HepG2 (cell line): Measurements from ENCODE around the gene PRSS1. TPM values are rescaled to one million over a fixed set of nuclear protein-coding genes. Genes with fewer than 3 reads are reported as not detected.
"Not testable (repeated sequence)": the region's sequence is repeated elsewhere in the genome, so short reads cannot be mapped to it uniquely, and the experiment has no call there.

Experiments
- ATAC-seq: fragments of 200-7000 bp; cut with Tn5 transposase; 3 replicates; pipeline ENCODE4 v1.9.1; 2020; ENCODE audit warnings: mild to moderate bottlenecking, moderate library complexity
- BruUV-seq: library from RNA; stranded (reverse); fragments of 400-500 nt; replicated peaks from 2 replicates; lab custom pipeline; 2021; lab: Mats Ljungman, UMichigan
- CTCF ChIA-PET: fragments of 300-600 bp; formaldehyde crosslinking; extraction: SDS; loops from one replicate; lab custom pipeline; 2021; ENCODE audit warnings: low total read pairs, inconsistent platforms, low intra/inter-chr PET ratio; lab: Yijun Ruan, JAX
- POLR2A ChIA-PET: fragments of 350-600 bp; sonication (Branson Sonifier 250); formaldehyde crosslinking; loops from one replicate; lab custom pipeline; 2020; ENCODE audit warnings: antibody characterized with exemption, inconsistent platforms; lab: Yijun Ruan, JAX
- DNase-seq: peaks from one replicate; pipeline ENCODE4 v3.0.0-alpha.2; 2015; ENCODE audit warnings: low spot score
- FAIRE-seq: peaks from 3 replicates; lab custom pipeline; 2011; peaks lifted over from hg19 to GRCh38; lab: Jason Lieb, UNC
- H2AFZ ChIP-seq: one replicate; pipeline ENCODE4 v1.6.1; 2011; ENCODE audit warnings: low read length, inconsistent platforms
- H3K27ac ChIP-seq: fragments of 300-600 bp; 3 replicates; pipeline ENCODE4 v1.8.0; 2011; ENCODE audit warnings: mixed run types, mild to moderate bottlenecking, mixed read lengths, low read length, inconsistent platforms; ENCODE audit not compliant: insufficient read depth; ENCODE audit errors: extremely low read length
- H3K27me3 ChIP-seq, 2 experiments: fragments of 200-600 bp in 1 of 2; 2 replicates in 1 of 2; 3 replicates in 1 of 2; pipeline versions ENCODE4 v1.6.0 to v1.8.0; 2011; ENCODE audit warnings: low read length in 2 of 2, mild to moderate bottlenecking in 2 of 2, moderate library complexity in 2 of 2, inconsistent platforms in 1 of 2; ENCODE audit not compliant: insufficient read depth in 2 of 2, control insufficient read depth in 1 of 2
- H3K36me3 ChIP-seq, 2 experiments: fragments of 200-600 bp in 1 of 2; replicated peaks in 1 of 2; 2 replicates in 1 of 2; 3 replicates in 1 of 2; pipeline versions ENCODE4 v1.5.1 to v1.8.0; 2011; ENCODE audit warnings: low read length in 2 of 2, inconsistent platforms in 1 of 2; ENCODE audit not compliant: insufficient read depth in 2 of 2, control insufficient read depth in 1 of 2
- H3K4me1 ChIP-seq: 2 replicates; pipeline ENCODE4 v1.5.1; 2012; ENCODE audit warnings: low read length, inconsistent platforms; ENCODE audit not compliant: insufficient read depth
- H3K4me2 ChIP-seq: 2 replicates; pipeline ENCODE4 v1.6.0; 2011; ENCODE audit warnings: low read depth, low read length, inconsistent platforms
- H3K4me3 ChIP-seq, 3 experiments: fragments of 200-600 bp in 1 of 3; sonication (generic), shearing (Covaris generic) in 1 of 3; replicated peaks in 1 of 3; 2 replicates each; pipeline ENCODE4 v1.5.1; 2011 to 2016; ENCODE audit warnings: low read length in 3 of 3, inconsistent platforms in 2 of 3, low read depth in 2 of 3, mild to moderate bottlenecking in 2 of 3, control low read depth in 1 of 3, mixed read lengths in 1 of 3; ENCODE audit not compliant: insufficient read depth in 1 of 3
- H3K79me2 ChIP-seq: one replicate; pipeline ENCODE4 v1.6.1; 2011; ENCODE audit warnings: low read length, inconsistent platforms; ENCODE audit not compliant: insufficient read depth
- H3K9ac ChIP-seq: 2 replicates; pipeline ENCODE4 v1.6.0; 2011; ENCODE audit warnings: mild to moderate bottlenecking, low read depth, low read length, inconsistent platforms; ENCODE audit not compliant: insufficient read depth
- H3K9me3 ChIP-seq: 2 replicates; pipeline ENCODE4 v1.5.1; 2012; ENCODE audit warnings: mild to moderate bottlenecking, low read length
- H4K20me1 ChIP-seq: 2 replicates; pipeline ENCODE4 v1.6.0; 2011; ENCODE audit warnings: inconsistent platforms, mild to moderate bottlenecking, low read length, moderate library complexity; ENCODE audit not compliant: insufficient read depth
- FIP1L1 ChIP-seq: fragments of 200-400 bp; formaldehyde crosslinking; IDR thresholded peaks from 2 replicates; pipeline ENCODE4 v1.6.1; 2018; ENCODE audit warnings: low read depth, mild to moderate bottlenecking, low read length, moderate library complexity, borderline replicate concordance; ENCODE audit not compliant: insufficient read depth
- ONECUT2 ChIP-seq: sonication (generic); formaldehyde crosslinking; IDR thresholded peaks from 2 replicates; pipeline ENCODE4 v1.4.0; 2020; ENCODE audit warnings: missing genetic modification reagents
- SRF ChIP-seq: IDR thresholded peaks from 2 replicates; pipeline ENCODE4 v1.6.1; 2011; ENCODE audit warnings: mild to moderate bottlenecking, low read depth, low read length, moderate library complexity
- STAG1 ChIP-seq: sonication (generic); formaldehyde crosslinking; IDR thresholded peaks from 2 replicates; pipeline ENCODE4 v1.4.0; 2020; ENCODE audit warnings: missing genetic modification reagents
- ZNF451 ChIP-seq: sonication (generic); formaldehyde crosslinking; IDR thresholded peaks from 2 replicates; pipeline ENCODE4 v1.5.0; 2020; ENCODE audit warnings: mild to moderate bottlenecking, missing genetic modification reagents
- WGBS: methylation state at CpG from one replicate; pipeline ENCODE4 v1.1.6; 2017; ENCODE audit warnings: low lambda C conversion rate; 5-methylcytosine and 5-hydroxymethylcytosine counted together
- in situ Hi-C: cut with HindIII; loops from 2 replicates; pipeline ENCODE4 v1.10.0; 2017; ENCODE audit warnings: low pct_unique_long_range_greater_than_20kb; ENCODE audit not compliant: extremely low pct_ligation_motif_present
- intact Hi-C: fragments of 100-400 bp; cut with micrococcal nuclease; formaldehyde crosslinking; loops from one replicate; pipeline ENCODE4 v1.10.0; 2022; ENCODE audit not compliant: unreplicated experiment
- polyA plus RNA-seq, 8 experiments: library from polyadenylated mRNA; depleted of rRNA in 3 of 8; stranded (reverse) in 7 of 8; unstranded in 1 of 8; fragments of >200 nt; fragmentation: Illumina TruSeq in 4 of 8; extraction: Trizol in 4 of 8; gene quantifications; 2 replicates each; pipeline versions ENCODE4 v1.2.1 to v1.2.3, GENCODE V29; 2011 to 2016; ENCODE audit warnings: low read depth in 4 of 8, missing spikeins in 1 of 8, mixed read lengths in 1 of 8; ENCODE audit not compliant: insufficient read depth in 1 of 8
- total RNA-seq, 5 experiments: library from RNA; depleted of rRNA; stranded (reverse); fragments of >200 nt; fragmentation: Illumina TruSeq; extraction: Trizol; gene quantifications; 2 replicates each; pipeline ENCODE4 v1.2.3, GENCODE V29; 2016; ENCODE audit warnings: low read depth in 1 of 5
- TF ChIP-seq, protein P1 (sequence below): IDR thresholded peaks from 2 replicates; pipeline ENCODE4 v1.4.0; 2020; ENCODE audit warnings: mild to moderate bottlenecking, missing genetic modification reagents

The PRSS1 gene
- total and polyA plus RNA-seq, 2 of the 13 experiments (the other 11 are each of a cell fraction or from before 2014, with no cell fraction given) = not detected

DNA sequence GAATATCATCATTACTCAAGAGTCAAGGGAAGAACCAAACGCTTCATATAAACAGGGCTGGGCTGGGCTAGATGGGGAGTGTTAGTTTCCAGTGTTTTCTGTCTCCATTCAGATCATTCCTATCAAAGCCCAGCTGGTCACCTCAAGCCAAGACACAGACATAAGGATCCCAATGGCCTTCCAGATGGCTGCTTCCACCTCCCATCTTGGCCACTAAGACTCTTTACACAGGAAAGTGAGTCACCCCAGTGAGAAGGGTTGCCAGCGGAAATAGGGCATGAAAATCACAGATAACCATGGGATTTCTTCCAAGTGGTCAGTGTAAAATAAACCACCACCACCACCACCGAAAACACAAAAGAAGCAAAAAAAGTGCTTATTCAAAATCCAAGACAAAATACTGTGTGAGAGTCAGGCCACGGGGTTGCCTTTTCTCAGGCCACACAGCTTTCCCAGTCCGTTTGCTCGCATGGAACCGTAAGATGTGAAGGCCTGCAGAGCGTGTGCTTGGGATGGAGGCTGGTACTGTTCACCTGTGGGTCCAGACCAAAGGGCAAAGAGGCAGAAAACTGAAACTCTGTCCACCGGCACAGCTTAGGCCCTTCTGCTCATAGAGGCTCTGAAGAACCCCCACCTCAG, 27.1 kb downstream of the PRSS1 start (continued):
- TF ChIP-seq, protein P1, sequence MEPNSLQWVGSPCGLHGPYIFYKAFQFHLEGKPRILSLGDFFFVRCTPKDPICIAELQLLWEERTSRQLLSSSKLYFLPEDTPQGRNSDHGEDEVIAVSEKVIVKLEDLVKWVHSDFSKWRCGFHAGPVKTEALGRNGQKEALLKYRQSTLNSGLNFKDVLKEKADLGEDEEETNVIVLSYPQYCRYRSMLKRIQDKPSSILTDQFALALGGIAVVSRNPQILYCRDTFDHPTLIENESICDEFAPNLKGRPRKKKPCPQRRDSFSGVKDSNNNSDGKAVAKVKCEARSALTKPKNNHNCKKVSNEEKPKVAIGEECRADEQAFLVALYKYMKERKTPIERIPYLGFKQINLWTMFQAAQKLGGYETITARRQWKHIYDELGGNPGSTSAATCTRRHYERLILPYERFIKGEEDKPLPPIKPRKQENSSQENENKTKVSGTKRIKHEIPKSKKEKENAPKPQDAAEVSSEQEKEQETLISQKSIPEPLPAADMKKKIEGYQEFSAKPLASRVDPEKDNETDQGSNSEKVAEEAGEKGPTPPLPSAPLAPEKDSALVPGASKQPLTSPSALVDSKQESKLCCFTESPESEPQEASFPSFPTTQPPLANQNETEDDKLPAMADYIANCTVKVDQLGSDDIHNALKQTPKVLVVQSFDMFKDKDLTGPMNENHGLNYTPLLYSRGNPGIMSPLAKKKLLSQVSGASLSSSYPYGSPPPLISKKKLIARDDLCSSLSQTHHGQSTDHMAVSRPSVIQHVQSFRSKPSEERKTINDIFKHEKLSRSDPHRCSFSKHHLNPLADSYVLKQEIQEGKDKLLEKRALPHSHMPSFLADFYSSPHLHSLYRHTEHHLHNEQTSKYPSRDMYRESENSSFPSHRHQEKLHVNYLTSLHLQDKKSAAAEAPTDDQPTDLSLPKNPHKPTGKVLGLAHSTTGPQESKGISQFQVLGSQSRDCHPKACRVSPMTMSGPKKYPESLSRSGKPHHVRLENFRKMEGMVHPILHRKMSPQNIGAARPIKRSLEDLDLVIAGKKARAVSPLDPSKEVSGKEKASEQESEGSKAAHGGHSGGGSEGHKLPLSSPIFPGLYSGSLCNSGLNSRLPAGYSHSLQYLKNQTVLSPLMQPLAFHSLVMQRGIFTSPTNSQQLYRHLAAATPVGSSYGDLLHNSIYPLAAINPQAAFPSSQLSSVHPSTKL (CRISPR knock-in tag) = no peak
- no peak for TF ChIP-seq SRF
- no peak for TF ChIP-seq ZNF451
- TF ChIP-seq FIP1L1 = no peak
- TF ChIP-seq STAG1 = no peak
- TF ChIP-seq ONECUT2 = no peak

DNA sequence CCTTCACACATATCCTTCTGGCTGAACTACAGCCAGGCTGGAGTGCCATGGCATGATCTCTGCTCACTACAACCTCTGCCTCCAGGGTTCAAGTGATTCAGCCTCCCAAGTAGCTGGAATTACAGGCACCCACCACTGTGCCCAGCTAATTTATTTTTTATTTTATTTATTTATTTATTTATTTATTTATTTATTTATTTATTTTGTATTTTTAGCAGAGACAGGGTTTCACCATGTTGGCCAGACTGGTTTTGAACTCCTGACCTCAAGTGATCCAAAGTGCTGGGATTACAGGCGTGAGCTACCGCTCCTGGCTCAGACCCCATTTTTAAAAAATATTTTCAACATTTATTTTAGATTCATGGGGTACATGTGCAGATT, 27.6 kb downstream of the PRSS1 start:
- ATAC-seq, POLR2A ChIA-PET, H3K9ac ChIP-seq, CTCF ChIA-PET, H3K4me3 ChIP-seq, H4K20me1 ChIP-seq, H3K9me3 ChIP-seq, intact Hi-C loops, H3K36me3 ChIP-seq, FAIRE-seq, H2AFZ ChIP-seq, H3K27ac ChIP-seq, H3K4me1 ChIP-seq, H3K27me3 ChIP-seq, H3K4me2 ChIP-seq, BruUV-seq, H3K79me2 ChIP-seq, DNase-seq, in situ Hi-C loops: not testable (repeated sequence)
- WGBS = 24% methylated on average over 2 of the region's 2 CpGs
